Measurements from ENCODE around the gene DIAPH2.

The DIAPH2 gene

DNA sequence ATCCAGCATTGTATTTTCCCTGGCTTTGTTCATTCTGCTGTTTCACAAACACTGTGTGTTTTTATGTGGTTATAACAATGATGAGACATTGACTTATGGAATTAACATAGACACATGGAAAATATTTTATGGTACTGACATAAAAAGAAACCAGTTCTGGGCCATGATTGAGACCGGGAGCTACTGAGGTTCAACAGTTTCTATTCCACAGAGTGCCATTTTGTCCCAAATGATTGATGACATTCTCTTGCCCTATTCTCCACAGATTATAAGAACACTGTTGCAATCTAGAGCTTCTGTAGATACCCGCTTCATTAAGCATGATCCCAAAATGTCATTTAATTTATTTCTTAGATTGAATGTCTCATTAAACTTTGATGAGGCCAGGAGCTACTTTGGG is 525.9 kb downstream of the DIAPH2 start:
- no peak for DNase-seq

GRCh38 chrX:97211070-97211469 is 526.4 kb downstream of the DIAPH2 start:
- no peak for DNase-seq

GRCh38 chrX:97215186-97215585 is 530.5 kb downstream of the DIAPH2 start:
- DNase-seq: no peak

DNA sequence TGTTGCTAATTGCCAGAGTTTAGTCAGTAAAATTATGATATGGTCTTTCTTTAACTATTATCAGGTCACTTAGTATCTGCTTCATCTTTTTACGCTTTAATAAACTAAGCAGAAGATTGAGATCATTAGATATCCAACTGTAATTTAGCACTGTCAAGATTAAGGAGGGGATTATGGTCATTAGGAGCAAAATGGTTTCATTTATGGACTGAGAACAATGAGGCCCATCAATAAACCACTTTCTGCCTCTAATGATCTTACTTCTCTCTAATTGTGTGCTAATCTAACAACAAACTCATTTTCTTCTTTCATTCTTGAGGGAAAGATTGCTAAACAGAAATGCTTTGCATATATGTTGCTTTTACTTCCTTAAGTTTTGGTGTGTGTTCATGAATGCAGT is 539.5 kb downstream of the DIAPH2 start:
- DNase-seq: no peak

GRCh38 chrX:97229318-97229717 is 544.7 kb downstream of the DIAPH2 start:
- DNase-seq: no peak

DNA sequence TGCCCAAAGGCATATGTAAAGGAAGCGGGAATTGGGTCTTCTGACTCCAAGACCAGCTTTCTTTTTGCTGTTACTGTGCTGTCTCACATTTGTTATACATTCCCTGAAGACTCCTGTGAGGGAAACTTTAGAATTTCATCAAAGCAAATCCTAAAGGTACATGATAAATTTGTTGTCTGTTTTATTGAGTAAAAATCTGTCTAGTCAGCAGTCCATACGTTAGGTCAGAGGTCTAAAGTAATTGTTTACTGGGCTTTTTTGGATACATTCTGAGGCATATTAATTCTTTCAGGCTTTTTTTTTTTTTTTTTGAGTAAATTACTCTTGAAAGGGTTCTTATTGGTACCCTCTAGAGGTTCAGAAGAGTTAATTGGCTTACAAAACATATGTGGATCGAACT is 546.3 kb downstream of the DIAPH2 start:
- no peak for DNase-seq

- DNase-seq: no peak
Observed at GRCh38 chrX:97234471-97235081, 549.9 kb downstream of the DIAPH2 start.

GRCh38 chrX:97238632-97239031 is 554.0 kb downstream of the DIAPH2 start:
- DNase-seq: no peak

- no peak for DNase-seq
Observed at GRCh38 chrX:97252111-97252510, 567.5 kb downstream of the DIAPH2 start.

DNA sequence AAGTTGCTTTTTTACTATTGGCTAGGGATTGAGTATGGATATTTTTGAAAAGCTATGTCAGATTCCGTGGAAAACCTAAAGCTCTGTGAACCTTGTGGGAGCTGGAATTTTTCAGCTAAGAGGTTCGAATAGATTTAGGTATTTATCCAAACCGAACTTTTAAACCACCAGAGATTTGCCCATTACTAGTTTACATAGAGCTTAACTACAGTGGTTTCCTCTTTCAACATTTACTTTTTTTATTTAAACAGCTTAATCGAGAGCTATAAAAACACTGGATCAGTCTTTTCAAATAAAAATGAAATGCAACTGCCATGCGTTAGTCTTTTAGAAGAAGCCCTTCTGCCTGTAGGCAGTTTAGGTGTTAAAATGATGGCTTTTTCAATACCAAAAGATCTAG is 576.0 kb downstream of the DIAPH2 start:
- no peak for DNase-seq

- no peak for DNase-seq
Observed at GRCh38 chrX:97266406-97267121, 581.9 kb downstream of the DIAPH2 start.

- no peak for DNase-seq
Observed at GRCh38 chrX:97267396-97268181, 582.9 kb downstream of the DIAPH2 start.

DNA sequence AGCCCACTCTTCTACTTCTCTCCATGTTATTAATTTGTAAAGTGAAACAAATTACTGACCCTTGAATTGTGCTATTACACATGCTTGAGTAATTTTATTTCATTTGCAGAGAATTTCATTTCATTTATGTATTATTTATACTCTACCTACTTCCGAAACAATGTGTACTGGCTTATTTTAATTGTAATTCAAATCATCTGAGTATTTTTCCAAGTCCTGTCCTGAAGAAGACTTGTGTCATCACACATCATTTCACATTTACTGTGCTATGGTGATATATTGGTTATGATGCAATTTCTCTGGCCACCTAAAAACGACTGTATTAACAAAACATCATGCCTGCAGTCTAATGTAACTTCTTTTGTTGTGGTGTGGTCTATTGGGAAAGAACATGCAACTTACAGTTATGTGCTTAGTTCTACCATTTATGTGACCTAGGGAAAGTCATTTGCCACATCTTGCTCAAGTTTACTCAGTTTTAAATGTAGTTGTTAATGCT is 583.6 kb downstream of the DIAPH2 start:
- no peak for DNase-seq

DNA sequence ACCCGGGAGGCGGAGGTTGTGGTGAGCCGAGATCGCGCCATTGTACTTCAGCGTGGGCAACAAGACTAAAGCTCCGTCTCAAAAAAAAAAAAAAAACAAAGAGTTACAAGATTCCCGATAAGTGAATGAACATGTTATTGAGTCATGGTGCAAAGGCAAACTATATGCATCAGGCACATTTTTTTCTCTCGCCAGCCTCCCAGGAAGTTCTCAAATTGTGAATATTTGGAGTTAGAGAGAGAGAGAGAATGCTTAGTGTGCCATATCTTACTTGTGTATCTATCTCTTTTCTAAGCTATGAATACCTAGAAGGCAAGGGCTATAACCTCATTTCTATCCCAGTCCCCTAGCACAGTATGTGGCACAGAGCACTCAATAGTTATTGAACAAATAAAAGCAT is 599.9 kb downstream of the DIAPH2 start:
- no peak for DNase-seq

DNA sequence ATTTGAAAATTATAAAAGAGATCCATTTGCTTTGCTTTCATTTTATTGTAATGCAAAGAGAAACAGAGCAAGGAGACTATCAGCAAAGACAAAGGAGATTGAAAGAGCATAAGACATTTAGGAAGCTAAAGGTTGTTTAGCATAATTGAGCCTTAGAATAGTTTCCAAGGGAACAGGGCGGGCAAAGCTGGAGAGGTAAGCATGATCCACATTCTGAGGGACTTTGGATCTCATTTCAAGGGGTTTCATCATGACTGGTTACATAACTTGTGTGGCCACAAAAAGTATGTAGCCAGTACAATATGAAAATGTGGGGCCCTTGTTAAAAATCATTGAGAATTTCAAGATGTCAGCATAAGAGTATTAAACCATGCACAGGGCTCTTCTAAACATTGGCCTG is 605.6 kb downstream of the DIAPH2 start:
- DNase-seq: no peak

- DNase-seq: no peak
Observed at GRCh38 chrX:97294041-97294440, 609.4 kb downstream of the DIAPH2 start.

DNA sequence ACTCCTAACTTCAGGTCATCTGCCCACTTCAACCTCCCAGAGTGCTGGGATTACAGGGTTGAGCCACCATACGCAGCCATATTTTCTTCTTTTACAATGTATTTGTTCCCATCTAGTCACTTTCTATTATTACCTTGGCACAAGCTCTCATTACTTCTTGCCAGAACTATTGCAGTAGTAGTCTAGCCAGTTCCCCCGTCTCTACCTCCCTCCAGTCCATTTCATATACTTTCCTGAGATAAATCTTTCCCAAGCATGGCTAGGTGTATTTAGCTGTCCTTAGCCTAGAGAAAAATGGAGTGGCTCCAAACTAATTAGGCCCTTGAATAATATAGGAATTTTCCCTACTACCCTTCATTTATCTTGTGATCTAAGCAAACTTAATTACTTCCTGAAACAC is 611.3 kb downstream of the DIAPH2 start:
- no peak for DNase-seq

- DNase-seq: no peak
Observed at GRCh38 chrX:97306771-97307470, 622.3 kb downstream of the DIAPH2 start.

DNA sequence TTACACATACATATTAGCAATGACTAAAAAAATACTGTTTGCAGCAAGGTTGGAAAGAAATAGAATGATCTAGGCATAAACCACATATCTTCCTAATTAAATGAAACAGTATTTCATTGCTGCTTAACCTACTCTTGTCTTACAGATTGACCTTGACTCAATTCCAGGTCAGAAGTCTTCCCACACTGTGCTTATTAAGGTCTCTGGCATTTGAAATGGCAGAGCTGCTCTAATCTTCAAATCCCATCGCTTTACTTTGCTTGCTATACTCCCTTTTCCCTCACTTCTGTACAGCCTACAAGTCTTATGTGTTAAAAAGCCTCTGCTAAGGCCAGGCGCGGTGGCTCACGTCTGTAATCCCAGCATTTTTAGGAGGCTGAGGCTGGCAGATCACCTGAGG is 623.5 kb downstream of the DIAPH2 start:
- no peak for DNase-seq

DNA sequence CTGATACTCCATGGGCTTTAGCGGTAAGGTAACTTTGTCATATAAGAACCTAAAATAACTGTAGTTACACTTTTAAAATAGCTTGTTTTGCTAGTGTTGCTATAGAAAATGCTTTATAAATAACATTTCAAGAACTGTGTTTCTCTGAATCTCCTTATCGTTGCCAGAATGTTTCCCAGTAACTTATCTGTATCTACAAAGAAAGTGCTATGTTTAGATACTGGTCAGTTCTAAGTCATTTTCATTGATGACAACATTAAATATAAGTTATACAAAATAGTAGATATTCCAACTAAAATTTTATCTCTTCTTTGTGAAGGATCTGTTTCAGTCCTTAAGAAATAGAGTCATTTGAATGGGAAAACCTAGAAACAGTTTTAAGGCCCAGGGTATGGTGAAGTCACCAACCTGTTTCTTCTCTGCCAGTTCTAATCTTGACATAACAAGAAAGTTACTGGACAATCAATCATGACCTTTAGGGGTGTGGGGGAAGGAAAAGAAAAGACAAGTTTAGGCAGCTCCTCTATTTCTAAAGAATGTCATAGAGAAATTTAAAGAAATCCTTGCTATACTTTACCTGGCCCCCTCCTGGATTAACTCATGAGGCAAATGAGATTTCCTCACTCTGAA is 625.0 kb downstream of the DIAPH2 start:
- DNase-seq: no peak

GRCh38 chrX:97310373-97310772 is 625.7 kb downstream of the DIAPH2 start:
- DNase-seq: no peak

DNA sequence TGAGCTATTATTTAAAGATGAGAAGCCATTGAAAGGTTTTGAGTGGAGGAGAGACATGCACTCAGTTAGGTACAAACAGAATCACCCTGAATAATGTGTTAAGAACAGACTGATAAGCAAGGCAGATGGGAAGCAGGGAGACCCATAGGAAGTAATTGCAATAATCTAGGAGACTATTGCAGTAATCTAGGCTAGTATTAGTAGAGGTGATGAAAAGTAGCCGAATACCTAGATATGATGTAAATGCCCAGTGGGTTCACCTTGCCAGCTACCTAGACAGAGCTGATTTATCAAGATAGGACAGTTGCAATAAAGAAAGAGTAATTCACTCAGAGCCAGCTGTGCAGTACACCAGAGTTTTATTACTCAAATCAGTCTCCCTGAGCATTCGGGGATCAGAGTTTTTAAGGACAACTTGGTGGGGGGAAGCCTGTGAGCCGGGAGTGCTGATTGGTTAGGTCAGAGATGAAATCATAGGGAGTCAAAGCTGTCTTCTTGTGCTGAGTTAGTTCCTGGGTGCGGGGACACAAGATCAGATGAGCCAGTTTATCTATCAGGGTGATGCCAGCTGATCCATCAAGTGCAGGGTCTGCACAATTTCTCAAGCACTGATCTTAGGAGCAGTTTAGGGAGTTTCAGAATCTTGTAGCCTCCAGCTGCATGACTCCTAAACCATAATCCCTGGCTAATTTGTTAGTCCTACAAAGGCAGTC is 626.6 kb downstream of the DIAPH2 start:
- DNase-seq: no peak

Data from activated naive CD4-positive, alpha-beta T cell (primary cell).